Transverse colon (tissue), 4 donors: Measurements from ENCODE around the gene SLC25A13.

Source experiments
- EP300 ChIP-seq: sonication (generic); formaldehyde crosslinking; IDR thresholded peaks from one replicate; pipeline ENCODE4 v1.6.1; 2017; ENCODE audit warnings: antibody characterized with exemption, low read depth
- POLR2A ChIP-seq: fragments of 450-650 bp; IDR thresholded peaks from one replicate; pipeline ENCODE4 v1.6.1; 2016; ENCODE audit warnings: antibody characterized with exemption, mild to moderate bottlenecking, moderate library complexity
- POLR2AphosphoS5 ChIP-seq, 3 donors: sonication (generic); formaldehyde crosslinking; IDR thresholded peaks; one replicate each; pipeline ENCODE4 v1.6.1; 2016; ENCODE audit warnings: antibody characterized with exemption in 3 of 3
- TF ChIP-seq, protein P1 (sequence below), 5 experiments: fragments of 200-600 bp in 3 of 5; fragments of 450-650 bp in 2 of 5; sonication (generic) in 3 of 5; IDR thresholded peaks; 1 replicate in 2 of 5; 2 replicates in 3 of 5; pipeline ENCODE4 v1.5.1; 2016 to 2017; ENCODE audit warnings: antibody characterized with exemption in 5 of 5, inconsistent platforms in 3 of 5, mild to moderate bottlenecking in 2 of 5, moderate library complexity in 1 of 5

DNA sequence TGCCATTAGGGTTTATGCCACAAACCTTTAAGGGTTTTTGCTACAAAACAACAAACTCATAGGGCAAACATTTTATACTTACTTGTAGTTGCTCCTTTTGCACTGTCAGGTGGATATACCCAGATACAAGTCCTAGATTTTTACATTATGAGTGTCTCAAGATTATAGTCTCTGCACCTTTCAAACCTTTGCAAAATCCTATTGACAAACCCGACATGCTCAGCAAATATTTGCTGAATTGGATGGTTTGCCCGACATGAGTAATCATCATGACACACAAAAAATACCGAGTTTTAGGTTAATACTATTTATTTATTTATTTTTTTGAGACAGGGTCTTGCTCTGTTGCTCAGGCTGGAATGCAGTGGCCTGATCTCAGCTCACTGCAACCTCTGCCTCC is 117.3 kb downstream of the SLC25A13 start:
- no peak for TF ChIP-seq POLR2A
- TF ChIP-seq, protein P1, sequence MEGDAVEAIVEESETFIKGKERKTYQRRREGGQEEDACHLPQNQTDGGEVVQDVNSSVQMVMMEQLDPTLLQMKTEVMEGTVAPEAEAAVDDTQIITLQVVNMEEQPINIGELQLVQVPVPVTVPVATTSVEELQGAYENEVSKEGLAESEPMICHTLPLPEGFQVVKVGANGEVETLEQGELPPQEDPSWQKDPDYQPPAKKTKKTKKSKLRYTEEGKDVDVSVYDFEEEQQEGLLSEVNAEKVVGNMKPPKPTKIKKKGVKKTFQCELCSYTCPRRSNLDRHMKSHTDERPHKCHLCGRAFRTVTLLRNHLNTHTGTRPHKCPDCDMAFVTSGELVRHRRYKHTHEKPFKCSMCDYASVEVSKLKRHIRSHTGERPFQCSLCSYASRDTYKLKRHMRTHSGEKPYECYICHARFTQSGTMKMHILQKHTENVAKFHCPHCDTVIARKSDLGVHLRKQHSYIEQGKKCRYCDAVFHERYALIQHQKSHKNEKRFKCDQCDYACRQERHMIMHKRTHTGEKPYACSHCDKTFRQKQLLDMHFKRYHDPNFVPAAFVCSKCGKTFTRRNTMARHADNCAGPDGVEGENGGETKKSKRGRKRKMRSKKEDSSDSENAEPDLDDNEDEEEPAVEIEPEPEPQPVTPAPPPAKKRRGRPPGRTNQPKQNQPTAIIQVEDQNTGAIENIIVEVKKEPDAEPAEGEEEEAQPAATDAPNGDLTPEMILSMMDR (IDR thresholded peaks at IDR 0.05), result no peak
- no peak for TF ChIP-seq EP300
- TF ChIP-seq POLR2AphosphoS5 (IDR thresholded peaks at IDR 0.05), result no peak
